ENCODE measurements around the gene CACNA1H. TPM values are rescaled to one million over a fixed set of nuclear protein-coding genes. Genes with fewer than 3 reads are reported as not detected.

The CACNA1H gene
- total RNA-seq, 4 donors from 2014 or later: 225 to 361 (median 259) TPM

DNA sequence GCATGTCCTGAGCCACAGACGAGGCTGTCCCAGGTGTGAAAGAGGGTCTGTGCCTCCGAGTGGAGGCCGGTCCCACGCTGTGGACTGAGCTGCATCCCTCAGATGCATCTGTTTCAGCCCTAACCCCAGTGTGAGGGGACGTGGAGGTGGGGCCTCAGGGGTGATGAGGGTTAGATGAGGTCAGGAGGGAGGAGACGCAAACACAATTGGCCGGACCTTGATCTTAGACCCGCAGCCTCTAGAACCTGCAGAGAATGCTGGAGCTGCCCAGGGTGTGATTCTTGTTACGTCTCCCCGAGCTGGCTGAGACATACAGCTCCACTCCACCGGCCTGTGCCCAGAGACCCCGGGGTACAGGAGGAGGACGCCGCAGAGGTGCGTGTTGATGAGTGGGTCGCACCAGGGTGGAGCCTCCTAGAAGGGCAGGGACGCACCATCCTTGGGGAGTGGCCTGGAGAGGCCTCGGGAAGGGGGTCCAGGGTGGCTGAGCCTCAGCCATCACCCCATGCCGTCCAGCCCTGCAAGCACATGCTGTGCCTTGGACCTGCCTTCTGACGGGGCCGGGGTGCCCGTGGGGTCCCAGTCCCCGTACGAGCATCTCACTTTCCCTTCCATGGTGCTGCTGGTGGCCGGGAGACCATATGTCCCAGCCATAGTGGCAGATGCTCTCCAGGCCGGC lies 40.3 kb upstream of the CACNA1H start:
- TF ChIP-seq EP300 (IDR thresholded peaks at IDR 0.05) (no peak), POLR2AphosphoS5 (IDR thresholded peaks at IDR 0.05) (no peak), POLR2A (IDR thresholded peaks at IDR 0.05; ENCODE audit: low read depth) (no peak)
- TF ChIP-seq, protein P1, sequence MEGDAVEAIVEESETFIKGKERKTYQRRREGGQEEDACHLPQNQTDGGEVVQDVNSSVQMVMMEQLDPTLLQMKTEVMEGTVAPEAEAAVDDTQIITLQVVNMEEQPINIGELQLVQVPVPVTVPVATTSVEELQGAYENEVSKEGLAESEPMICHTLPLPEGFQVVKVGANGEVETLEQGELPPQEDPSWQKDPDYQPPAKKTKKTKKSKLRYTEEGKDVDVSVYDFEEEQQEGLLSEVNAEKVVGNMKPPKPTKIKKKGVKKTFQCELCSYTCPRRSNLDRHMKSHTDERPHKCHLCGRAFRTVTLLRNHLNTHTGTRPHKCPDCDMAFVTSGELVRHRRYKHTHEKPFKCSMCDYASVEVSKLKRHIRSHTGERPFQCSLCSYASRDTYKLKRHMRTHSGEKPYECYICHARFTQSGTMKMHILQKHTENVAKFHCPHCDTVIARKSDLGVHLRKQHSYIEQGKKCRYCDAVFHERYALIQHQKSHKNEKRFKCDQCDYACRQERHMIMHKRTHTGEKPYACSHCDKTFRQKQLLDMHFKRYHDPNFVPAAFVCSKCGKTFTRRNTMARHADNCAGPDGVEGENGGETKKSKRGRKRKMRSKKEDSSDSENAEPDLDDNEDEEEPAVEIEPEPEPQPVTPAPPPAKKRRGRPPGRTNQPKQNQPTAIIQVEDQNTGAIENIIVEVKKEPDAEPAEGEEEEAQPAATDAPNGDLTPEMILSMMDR (IDR thresholded peaks at IDR 0.05): no peak
- peaks cover 0 to 15% (median 12%) of the 10 kb centered on the region in 4 donors for H3K4me1 ChIP-seq
- 78% methylated on average over 13 of the region's 26 CpGs for WGBS
- DNase-seq (ENCODE audit: extremely low spot score): no peak
- H3K27ac ChIP-seq (replicated peaks in 1 of 4): no peak overlapping the region
- intact Hi-C loops (cut with DNase I): no loop called here
- H3K27me3 ChIP-seq: peaks cover 0 to 42% (median 0%) of the 10 kb centered on the region in 4 donors
- H3K4me3 ChIP-seq: no peak overlapping the region
- no peaks in the 10 kb centered on the region for H3K9me3 ChIP-seq
- no peaks in the 10 kb centered on the region for H3K36me3 ChIP-seq

- Histone ChIP-seq H3K27me3 (peaks cover 0 to 41% (median 0%) of the 10 kb centered on the region in 4 donors), H3K4me1 (peaks cover 0 to 11% (median 10%) of the 10 kb centered on the region in 4 donors), H3K36me3 (no peaks in the 10 kb centered on the region), H3K9me3 (no peaks in the 10 kb centered on the region), H3K4me3 (no peak overlapping the region), H3K27ac (replicated peaks in 1 of 4) (no peak overlapping the region)
- TF ChIP-seq, protein P1 (IDR thresholded peaks at IDR 0.05): no peak
- no peak for TF ChIP-seq POLR2A (IDR thresholded peaks at IDR 0.05; ENCODE audit: low read depth)
- no peak for TF ChIP-seq EP300 (IDR thresholded peaks at IDR 0.05)
- no peak for TF ChIP-seq POLR2AphosphoS5 (IDR thresholded peaks at IDR 0.05)
- no peak for DNase-seq (ENCODE audit: extremely low spot score)
- WGBS: 72% methylated on average over 13 of the region's 16 CpGs
- intact Hi-C loops (cut with DNase I): no loop called here
Observed at GRCh38 chr16:1113489-1113888, 39.4 kb upstream of the CACNA1H start.

GRCh38 chr16:1113889-1114526 lies 38.9 kb upstream of the CACNA1H start:
- intact Hi-C loops (cut with DNase I): no loop called here
- WGBS: 87% methylated on average over 15 of the region's 15 CpGs

GRCh38 chr16:1116693-1117077 lies 36.2 kb upstream of the CACNA1H start:
- Histone ChIP-seq H3K9me3 (no peaks in the 10 kb centered on the region), H3K27me3 (peaks cover 0 to 34% (median 0%) of the 10 kb centered on the region in 4 donors), H3K27ac (replicated peaks in 1 of 4) (no peak overlapping the region), H3K36me3 (no peaks in the 10 kb centered on the region), H3K4me1 (no peaks in the 10 kb centered on the region), H3K4me3 (no peak overlapping the region)
- 60% methylated on average over 3 of the region's 16 CpGs for WGBS
- intact Hi-C loops (cut with DNase I): no loop called here
- no peak for TF ChIP-seq POLR2A (IDR thresholded peaks at IDR 0.05; ENCODE audit: low read depth)
- DNase-seq (ENCODE audit: extremely low spot score): no peak

More at GRCh38 chr16:1113889-1114526, 38.9 kb upstream of the CACNA1H start:
- no peak for DNase-seq (ENCODE audit: extremely low spot score)
- no peaks in the 10 kb centered on the region for H3K9me3 ChIP-seq
- H3K36me3 ChIP-seq: no peaks in the 10 kb centered on the region
- peaks cover 0 to 6% (median 4%) of the 10 kb centered on the region in 4 donors for H3K4me1 ChIP-seq
- no peak overlapping the region for H3K4me3 ChIP-seq
- H3K27me3 ChIP-seq: peaks cover 0 to 36% (median 0%) of the 10 kb centered on the region in 4 donors
- TF ChIP-seq POLR2A (IDR thresholded peaks at IDR 0.05; ENCODE audit: low read depth) (no peak), EP300 (IDR thresholded peaks at IDR 0.05) (no peak), POLR2AphosphoS5 (IDR thresholded peaks at IDR 0.05) (no peak)
- TF ChIP-seq, protein P1 (IDR thresholded peaks at IDR 0.05): no peak
- H3K27ac ChIP-seq (replicated peaks in 1 of 4): no peak overlapping the region

DNA sequence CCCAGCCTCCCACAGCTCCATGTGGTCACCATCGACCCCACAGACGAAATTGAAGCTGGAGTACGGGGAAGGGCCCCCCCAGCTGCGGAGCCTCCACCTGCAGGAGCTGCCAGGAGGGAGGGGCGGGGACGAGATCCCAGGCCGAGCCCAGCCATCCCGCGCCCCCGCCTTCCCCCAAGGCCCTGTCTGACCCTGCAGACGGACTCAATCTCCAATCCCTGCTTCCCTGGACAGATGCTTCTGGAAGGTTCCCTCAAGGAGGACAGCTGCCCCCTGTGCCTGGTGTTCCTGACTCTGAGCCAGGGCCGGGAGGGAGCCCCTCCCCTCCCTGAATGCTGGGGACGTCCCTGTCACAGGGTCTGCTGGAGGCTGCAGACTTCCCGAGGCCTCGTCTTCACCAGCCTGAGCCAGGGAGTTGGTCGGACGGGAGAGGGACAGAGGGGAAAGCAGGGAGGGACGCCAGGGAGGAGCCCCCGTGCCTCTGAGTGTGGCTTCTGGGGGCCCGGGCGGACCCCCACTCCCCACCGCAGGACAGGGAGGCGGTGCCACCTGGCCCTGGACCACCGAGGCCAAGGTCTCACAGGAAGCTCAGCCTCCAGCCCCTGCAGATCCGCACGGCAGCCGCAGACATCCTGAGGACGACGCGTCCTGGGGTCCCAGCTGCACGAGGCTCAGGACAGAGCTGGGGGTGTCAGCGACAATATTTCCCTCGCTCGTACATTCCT lies 35.6 kb upstream of the CACNA1H start:
- WGBS: 62% methylated on average over 28 of the region's 34 CpGs
- no peak for DNase-seq (ENCODE audit: extremely low spot score)
- H3K9me3 ChIP-seq: no peaks in the 10 kb centered on the region
- no peaks in the 10 kb centered on the region for H3K4me1 ChIP-seq
- intact Hi-C loops (cut with DNase I): no loop called here
- H3K4me3 ChIP-seq: no peak overlapping the region
- H3K27ac ChIP-seq (replicated peaks in 1 of 4): no peak overlapping the region
- no peaks in the 10 kb centered on the region for H3K36me3 ChIP-seq
- H3K27me3 ChIP-seq: peaks cover 0 to 34% (median 0%) of the 10 kb centered on the region in 4 donors
- TF ChIP-seq POLR2AphosphoS5 (IDR thresholded peaks at IDR 0.05): no peak
- no peak for TF ChIP-seq POLR2A (IDR thresholded peaks at IDR 0.05; ENCODE audit: low read depth)
- no peak for TF ChIP-seq EP300 (IDR thresholded peaks at IDR 0.05)
- TF ChIP-seq, protein P1 (IDR thresholded peaks at IDR 0.05): no peak
